ENCODE measurements around the gene PLIN4. TPM values are rescaled to one million over a fixed set of nuclear protein-coding genes. Genes with fewer than 3 reads are reported as not detected.

Gene PLIN4
- total RNA-seq, 1 experiment from 2014 or later, result 0.24 TPM

- in situ Hi-C loops (cut with HindIII; ENCODE audit: low pct_unique_long_range_greater_than_20kb, low sequenced_read_pairs), result no loop called here
- DNase-seq (ENCODE audit: low read depth), result no peak
Observed at GRCh38 chr19:4511300-4512054, 6.8 kb downstream of the PLIN4 start.

- in situ Hi-C loops (cut with HindIII; ENCODE audit: low pct_unique_long_range_greater_than_20kb, low sequenced_read_pairs), result no loop called here
- no peak for DNase-seq (ENCODE audit: low read depth)
Observed at GRCh38 chr19:4510435-4511255, 7.6 kb downstream of the PLIN4 start.

GRCh38 chr19:4508698-4509097 is 9.6 kb downstream of the PLIN4 start:
- in situ Hi-C loops (cut with HindIII; ENCODE audit: low pct_unique_long_range_greater_than_20kb, low sequenced_read_pairs), result no loop called here
- DNase-seq (ENCODE audit: low read depth), result no peak

- no peak for DNase-seq (ENCODE audit: low read depth)
- in situ Hi-C loops (cut with HindIII; ENCODE audit: low pct_unique_long_range_greater_than_20kb, low sequenced_read_pairs), result no loop called here
Observed at GRCh38 chr19:4507804-4508203, 10.5 kb downstream of the PLIN4 start.

- in situ Hi-C loops (cut with HindIII; ENCODE audit: low pct_unique_long_range_greater_than_20kb, low sequenced_read_pairs), result no loop called here
- no peak for DNase-seq (ENCODE audit: low read depth)
Observed at GRCh38 chr19:4507150-4507452, 11.2 kb downstream of the PLIN4 start.

GRCh38 chr19:4506449-4507149 is 11.7 kb downstream of the PLIN4 start:
- DNase-seq (ENCODE audit: low read depth), result peak; percentile 30
- in situ Hi-C loops (cut with HindIII; ENCODE audit: low pct_unique_long_range_greater_than_20kb, low sequenced_read_pairs), result no loop called here

- no peak for DNase-seq (ENCODE audit: low read depth)
- in situ Hi-C loops (cut with HindIII; ENCODE audit: low pct_unique_long_range_greater_than_20kb, low sequenced_read_pairs), result no loop called here
Observed at GRCh38 chr19:4505570-4506448, 12.5 kb downstream of the PLIN4 start.

GRCh38 chr19:4504891-4505569 is 13.3 kb downstream of the PLIN4 start:
- no peak for DNase-seq (ENCODE audit: low read depth)
- in situ Hi-C loops (cut with HindIII; ENCODE audit: low pct_unique_long_range_greater_than_20kb, low sequenced_read_pairs), result no loop called here

GRCh38 chr19:4504297-4504701 is 14.0 kb downstream of the PLIN4 start:
- in situ Hi-C loops (cut with HindIII; ENCODE audit: low pct_unique_long_range_greater_than_20kb, low sequenced_read_pairs), result no loop called here
- no peak for DNase-seq (ENCODE audit: low read depth)

GRCh38 chr19:4503825-4504170 is 14.5 kb downstream of the PLIN4 start:
- no peak for DNase-seq (ENCODE audit: low read depth)
- in situ Hi-C loops (cut with HindIII; ENCODE audit: low pct_unique_long_range_greater_than_20kb, low sequenced_read_pairs), result no loop called here

- DNase-seq (ENCODE audit: low read depth), result no peak
- in situ Hi-C loops (cut with HindIII; ENCODE audit: low pct_unique_long_range_greater_than_20kb, low sequenced_read_pairs), result no loop called here
Observed at GRCh38 chr19:4503132-4503824, 15.0 kb downstream of the PLIN4 start.

- in situ Hi-C loops (cut with HindIII; ENCODE audit: low pct_unique_long_range_greater_than_20kb, low sequenced_read_pairs), result no loop called here
- DNase-seq (ENCODE audit: low read depth), result no peak
Observed at GRCh38 chr19:4502282-4503131, 15.8 kb downstream of the PLIN4 start.

- no peak for DNase-seq (ENCODE audit: low read depth)
- in situ Hi-C loops (cut with HindIII; ENCODE audit: low pct_unique_long_range_greater_than_20kb, low sequenced_read_pairs), result no loop called here
Observed at GRCh38 chr19:4501691-4502090, 16.6 kb downstream of the PLIN4 start.

GRCh38 chr19:4500841-4501591 is 17.3 kb downstream of the PLIN4 start:
- in situ Hi-C loops (cut with HindIII; ENCODE audit: low pct_unique_long_range_greater_than_20kb, low sequenced_read_pairs), result no loop called here

GRCh38 chr19:4499855-4500254 is 18.4 kb downstream of the PLIN4 start:
- DNase-seq (ENCODE audit: low read depth), result no peak
- in situ Hi-C loops (cut with HindIII; ENCODE audit: low pct_unique_long_range_greater_than_20kb, low sequenced_read_pairs), result no loop called here

More at GRCh38 chr19:4500841-4501591, 17.3 kb downstream of the PLIN4 start:
- no peak for DNase-seq (ENCODE audit: low read depth)

- in situ Hi-C loops (cut with HindIII; ENCODE audit: low pct_unique_long_range_greater_than_20kb, low sequenced_read_pairs), result no loop called here
- DNase-seq (ENCODE audit: low read depth), result no peak
Observed at GRCh38 chr19:4499318-4499717, 19.0 kb downstream of the PLIN4 start.

All from Caki2 (cell line).